HepG2 (cell line): ENCODE results near the gene YY1. TPM values are rescaled to one million over a fixed set of nuclear protein-coding genes. Genes with fewer than 3 reads are reported as not detected.
A peak's percentile ranks its signal among the peaks of the same experiment; 100 is the strongest.

Source experiments
- ARNT2 ChIP-seq: sonication (generic); formaldehyde crosslinking; IDR thresholded peaks from 2 replicates; pipeline ENCODE4 v1.8.0; 2022; ENCODE audit warnings: mild to moderate bottlenecking, low read depth, missing genetic modification reagents, moderate library complexity
- JARID2 ChIP-seq: sonication (generic); formaldehyde crosslinking; IDR thresholded peaks from 2 replicates; pipeline ENCODE4 v1.8.1; 2023; ENCODE audit warnings: missing genetic modification reagents, inconsistent platforms; ENCODE audit not compliant: insufficient replicate concordance
- JUND ChIP-seq: sonication (generic); formaldehyde crosslinking; IDR thresholded peaks from 2 replicates; pipeline ENCODE4 v1.8.0; 2022; ENCODE audit warnings: mild to moderate bottlenecking, missing genetic modification reagents
- KMT2B ChIP-seq: IDR thresholded peaks from 2 replicates; pipeline ENCODE4 v1.6.1; 2016; ENCODE audit warnings: missing genetic modification reagents, missing compliant biosample characterization
- MXD4 ChIP-seq: IDR thresholded peaks from 2 replicates; pipeline ENCODE4 v1.6.1; 2016; ENCODE audit warnings: mild to moderate bottlenecking, missing biosample characterization, missing genetic modification reagents
- MZF1 ChIP-seq: sonication (generic); formaldehyde crosslinking; IDR thresholded peaks from 2 replicates; pipeline ENCODE4 v1.8.1; 2023; ENCODE audit warnings: mild to moderate bottlenecking, missing genetic modification reagents, borderline replicate concordance
- RAD21 ChIP-seq: fragments of 450-650 bp; formaldehyde crosslinking; IDR thresholded peaks from 2 replicates; pipeline ENCODE4 v1.5.0; 2020; ENCODE audit warnings: mild to moderate bottlenecking
- REPIN1 ChIP-seq: sonication (generic); formaldehyde crosslinking; IDR thresholded peaks from 2 replicates; pipeline ENCODE4 v1.8.0; 2022; ENCODE audit warnings: missing genetic modification reagents, low read depth, mild to moderate bottlenecking, borderline replicate concordance
- RXRA ChIP-seq: sonication (generic); formaldehyde crosslinking; IDR thresholded peaks from 2 replicates; pipeline ENCODE4 v1.5.1; 2020; ENCODE audit warnings: missing genetic modification reagents
- SOX13 ChIP-seq, 3 experiments: fragments of 450-650 bp in 1 of 3; sonication (generic) in 1 of 3; formaldehyde crosslinking in 1 of 3; IDR thresholded peaks in 2 of 3; conservative IDR thresholded peaks in 1 of 3; 2 replicates each; pipeline versions ENCODE4 v1.5.0 to v1.6.1; 2016 to 2020; ENCODE audit warnings: antibody characterized with exemption in 1 of 3, mild to moderate bottlenecking in 1 of 3, missing compliant biosample characterization in 1 of 3, missing genetic modification reagents in 1 of 3, moderate library complexity in 1 of 3
- TFAP4 ChIP-seq: sonication (generic); IDR thresholded peaks from 2 replicates; pipeline ENCODE4 v1.6.1; 2016; ENCODE audit warnings: low read depth, borderline replicate concordance
- ZBTB33 ChIP-seq: sonication (generic); formaldehyde crosslinking; IDR thresholded peaks from 2 replicates; pipeline ENCODE4 v1.4.0; 2020; ENCODE audit warnings: missing genetic modification reagents
- ZMAT5 ChIP-seq: sonication (generic); formaldehyde crosslinking; IDR thresholded peaks from 2 replicates; pipeline ENCODE4 v1.5.0; 2020; ENCODE audit warnings: mild to moderate bottlenecking, low read depth, missing genetic modification reagents, borderline replicate concordance
- ZNF333 ChIP-seq: sonication (generic); formaldehyde crosslinking; IDR thresholded peaks from 2 replicates; pipeline ENCODE4 v1.4.0; 2020; ENCODE audit warnings: mild to moderate bottlenecking, missing genetic modification reagents, borderline replicate concordance
- ZNF510 ChIP-seq: sonication (generic); formaldehyde crosslinking; IDR thresholded peaks from 2 replicates; pipeline ENCODE4 v1.4.0; 2020; ENCODE audit warnings: low read depth, mild to moderate bottlenecking, missing genetic modification reagents
- ZNF605 ChIP-seq: sonication (generic); formaldehyde crosslinking; IDR thresholded peaks from 2 replicates; pipeline ENCODE4 v1.8.0; 2022; ENCODE audit warnings: mild to moderate bottlenecking, missing genetic modification reagents
- polyA plus RNA-seq, 8 experiments: library from polyadenylated mRNA; depleted of rRNA in 3 of 8; stranded (reverse) in 7 of 8; unstranded in 1 of 8; fragments of >200 nt; fragmentation: Illumina TruSeq in 4 of 8; extraction: Trizol in 4 of 8; gene quantifications; 2 replicates each; pipeline versions ENCODE4 v1.2.1 to v1.2.3, GENCODE V29; 2011 to 2016; ENCODE audit warnings: low read depth in 4 of 8, missing spikeins in 1 of 8, mixed read lengths in 1 of 8; ENCODE audit not compliant: insufficient read depth in 1 of 8
- total RNA-seq, 5 experiments: library from RNA; depleted of rRNA; stranded (reverse); fragments of >200 nt; fragmentation: Illumina TruSeq; extraction: Trizol; gene quantifications; 2 replicates each; pipeline ENCODE4 v1.2.3, GENCODE V29; 2016; ENCODE audit warnings: low read depth in 1 of 5
- TF ChIP-seq, protein P1 (sequence below): sonication (generic); formaldehyde crosslinking; IDR thresholded peaks from 2 replicates; pipeline ENCODE4 v1.4.0; 2020; ENCODE audit warnings: mild to moderate bottlenecking, missing genetic modification reagents

YY1 gene
- total and polyA plus RNA-seq, 2 of the 13 experiments (the other 11 are each of a cell fraction or from before 2014, with no cell fraction given), result 29.4 to 68.1 TPM

DNA sequence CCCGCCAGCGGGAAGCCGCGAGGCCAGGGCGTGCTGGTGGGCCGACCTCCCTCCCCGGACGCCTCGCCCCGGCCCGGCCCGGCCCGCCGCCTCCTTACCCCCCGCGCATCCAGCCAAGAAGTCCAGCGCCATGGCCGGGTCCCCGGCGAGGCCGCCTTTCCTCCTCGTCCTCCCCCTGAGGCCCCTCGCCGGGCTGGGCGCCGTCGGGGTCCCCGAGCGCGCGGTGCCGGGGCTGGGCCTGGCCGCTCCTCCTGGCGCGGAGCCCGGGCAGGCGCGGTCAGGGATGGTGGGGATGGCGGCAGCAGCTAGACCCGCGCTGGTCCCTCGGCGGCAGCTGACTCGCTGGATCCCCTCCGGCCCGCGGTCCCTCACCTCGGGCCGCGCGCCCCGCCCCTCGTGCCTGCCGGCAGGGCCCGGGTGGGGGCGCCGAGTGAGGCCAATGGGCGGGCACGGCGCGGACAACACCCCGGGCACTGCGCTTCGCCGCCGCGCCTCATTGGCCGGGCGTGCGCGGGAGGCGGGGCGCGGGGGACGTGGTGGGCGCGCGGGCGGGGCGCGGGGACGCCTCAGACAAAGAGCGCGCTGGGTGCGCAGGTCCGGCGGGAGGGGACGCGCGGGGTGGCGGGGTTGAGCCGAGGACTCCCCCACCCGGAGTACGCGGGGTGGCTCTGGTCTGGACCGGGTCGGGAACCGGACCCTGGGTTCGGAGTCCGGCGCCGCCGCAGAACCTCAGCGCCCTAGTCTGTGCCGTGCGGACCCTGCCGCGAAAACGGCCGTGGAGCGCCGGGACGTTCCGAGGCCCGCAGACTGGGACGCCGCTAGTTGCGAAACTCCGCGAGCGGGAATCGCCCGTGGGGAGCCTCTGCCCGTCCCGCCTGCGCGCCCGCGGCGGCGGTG, 67.4 kb downstream of the YY1 start, which contains the start of gene SLC25A29 (continued):
- TF ChIP-seq TFAP4, result 0 out of 2 replicates have a peak, but pooled peaks have one; percentile 21
- 0 out of 2 replicates have a peak, but pooled peaks have one; percentile 23 for TF ChIP-seq KMT2B (CRISPR knock-in tag)
- peak; percentile 16; the same call in 1 of the 2 replicates for TF ChIP-seq RAD21 (CRISPR knock-in tag)
- TF ChIP-seq ZNF510, result no peak
- no peak for TF ChIP-seq SOX13 (IDR thresholded peaks at IDR 0.05)
- 0 out of 4 replicates have a peak, but pooled peaks of 1 of the 2 experiments have one; percentile 5 for TF ChIP-seq SOX13 (CRISPR knock-in tag; conservative IDR thresholded peaks at IDR 0.05 in 1 of 2, IDR thresholded peaks at IDR 0.05 in 1 of 2)
- TF ChIP-seq ARNT2 (CRISPR knock-in tag), result peak; percentile 48; the same call in 1 of the 2 replicates
- no peak for TF ChIP-seq ZMAT5 (CRISPR knock-in tag)
- TF ChIP-seq REPIN1 (CRISPR knock-in tag), result no peak
- no peak for TF ChIP-seq MXD4
- TF ChIP-seq, protein P1, sequence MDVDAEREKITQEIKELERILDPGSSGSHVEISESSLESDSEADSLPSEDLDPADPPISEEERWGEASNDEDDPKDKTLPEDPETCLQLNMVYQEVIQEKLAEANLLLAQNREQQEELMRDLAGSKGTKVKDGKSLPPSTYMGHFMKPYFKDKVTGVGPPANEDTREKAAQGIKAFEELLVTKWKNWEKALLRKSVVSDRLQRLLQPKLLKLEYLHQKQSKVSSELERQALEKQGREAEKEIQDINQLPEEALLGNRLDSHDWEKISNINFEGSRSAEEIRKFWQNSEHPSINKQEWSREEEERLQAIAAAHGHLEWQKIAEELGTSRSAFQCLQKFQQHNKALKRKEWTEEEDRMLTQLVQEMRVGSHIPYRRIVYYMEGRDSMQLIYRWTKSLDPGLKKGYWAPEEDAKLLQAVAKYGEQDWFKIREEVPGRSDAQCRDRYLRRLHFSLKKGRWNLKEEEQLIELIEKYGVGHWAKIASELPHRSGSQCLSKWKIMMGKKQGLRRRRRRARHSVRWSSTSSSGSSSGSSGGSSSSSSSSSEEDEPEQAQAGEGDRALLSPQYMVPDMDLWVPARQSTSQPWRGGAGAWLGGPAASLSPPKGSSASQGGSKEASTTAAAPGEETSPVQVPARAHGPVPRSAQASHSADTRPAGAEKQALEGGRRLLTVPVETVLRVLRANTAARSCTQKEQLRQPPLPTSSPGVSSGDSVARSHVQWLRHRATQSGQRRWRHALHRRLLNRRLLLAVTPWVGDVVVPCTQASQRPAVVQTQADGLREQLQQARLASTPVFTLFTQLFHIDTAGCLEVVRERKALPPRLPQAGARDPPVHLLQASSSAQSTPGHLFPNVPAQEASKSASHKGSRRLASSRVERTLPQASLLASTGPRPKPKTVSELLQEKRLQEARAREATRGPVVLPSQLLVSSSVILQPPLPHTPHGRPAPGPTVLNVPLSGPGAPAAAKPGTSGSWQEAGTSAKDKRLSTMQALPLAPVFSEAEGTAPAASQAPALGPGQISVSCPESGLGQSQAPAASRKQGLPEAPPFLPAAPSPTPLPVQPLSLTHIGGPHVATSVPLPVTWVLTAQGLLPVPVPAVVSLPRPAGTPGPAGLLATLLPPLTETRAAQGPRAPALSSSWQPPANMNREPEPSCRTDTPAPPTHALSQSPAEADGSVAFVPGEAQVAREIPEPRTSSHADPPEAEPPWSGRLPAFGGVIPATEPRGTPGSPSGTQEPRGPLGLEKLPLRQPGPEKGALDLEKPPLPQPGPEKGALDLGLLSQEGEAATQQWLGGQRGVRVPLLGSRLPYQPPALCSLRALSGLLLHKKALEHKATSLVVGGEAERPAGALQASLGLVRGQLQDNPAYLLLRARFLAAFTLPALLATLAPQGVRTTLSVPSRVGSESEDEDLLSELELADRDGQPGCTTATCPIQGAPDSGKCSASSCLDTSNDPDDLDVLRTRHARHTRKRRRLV (CRISPR knock-in tag), result no peak
- no peak for TF ChIP-seq ZBTB33 (CRISPR knock-in tag)
- peak; percentile 46; the same call in 1 of the 2 replicates for TF ChIP-seq RXRA (CRISPR knock-in tag)
- TF ChIP-seq ZNF333 (CRISPR knock-in tag), result 0 out of 2 replicates have a peak, but pooled peaks have one; percentile 2
- no peak for TF ChIP-seq JARID2 (CRISPR knock-in tag)
- TF ChIP-seq ZNF605 (CRISPR knock-in tag), result peak; percentile 66; the same call in 1 of the 2 replicates
- TF ChIP-seq MZF1, result no peak
- no peak for TF ChIP-seq JUND (CRISPR knock-in tag)
